Endometrium (tissue), 2 donors: ENCODE data around the gene BLOC1S6.
"Not testable (repeated sequence)": the region's sequence is repeated elsewhere in the genome, so short reads cannot be mapped to it uniquely, and the experiment has no call there.

Experiments used
- FAIRE-seq: peaks from 2 replicates; lab custom pipeline; 2012; peaks lifted over from hg19 to GRCh38; lab: Jason Lieb, UNC
- donor health status: control.
- donor health status: control.

Gene BLOC1S6

DNA sequence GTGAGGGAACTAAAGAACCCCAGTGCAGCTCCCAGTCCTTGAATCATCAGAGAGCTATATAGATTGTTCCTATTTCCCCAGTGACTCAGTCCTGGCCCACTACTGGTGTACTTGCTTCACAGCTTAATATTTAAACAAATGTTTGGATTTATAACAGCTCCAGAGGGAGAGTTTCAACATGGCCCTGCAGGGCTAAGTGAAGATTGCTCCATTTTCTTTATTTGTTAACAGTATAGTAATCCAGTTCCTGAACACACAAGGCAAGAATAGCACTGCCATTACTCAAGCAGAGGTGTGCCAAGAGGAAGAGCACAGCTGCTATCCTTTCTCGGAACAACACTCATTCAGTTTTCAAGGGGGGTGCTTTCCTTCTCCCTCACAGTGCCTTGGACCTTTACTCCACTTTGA is 54.2 kb downstream of the BLOC1S6 start:
- FAIRE-seq, result no peak

- no peak for FAIRE-seq
Observed at GRCh38 chr15:45641999-45642932, 55.1 kb downstream of the BLOC1S6 start.

DNA sequence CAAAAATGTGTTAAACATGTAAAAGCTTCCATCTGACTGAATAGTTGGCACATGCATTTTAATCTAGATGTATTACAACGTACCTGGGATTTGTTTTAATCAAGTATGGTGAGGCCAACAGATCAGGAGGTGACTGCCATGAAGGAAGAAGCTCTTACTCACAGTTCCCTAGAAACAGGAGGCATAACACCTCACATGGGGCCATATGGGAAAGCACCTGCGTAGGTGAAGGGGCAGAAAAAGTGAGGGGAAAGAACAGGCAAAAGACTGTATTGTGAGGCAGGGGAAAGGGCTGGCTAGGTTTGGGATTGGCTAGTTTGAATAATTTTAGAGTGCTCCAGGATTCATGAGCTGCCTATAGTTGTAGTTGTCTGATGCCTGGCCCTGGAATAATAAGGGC is 57.3 kb downstream of the BLOC1S6 start:
- FAIRE-seq, result no peak

GRCh38 chr15:45645026-45645980 is 58.1 kb downstream of the BLOC1S6 start:
- FAIRE-seq, result no peak

- FAIRE-seq, result no peak
Observed at GRCh38 chr15:45646220-45646619, 59.0 kb downstream of the BLOC1S6 start.

DNA sequence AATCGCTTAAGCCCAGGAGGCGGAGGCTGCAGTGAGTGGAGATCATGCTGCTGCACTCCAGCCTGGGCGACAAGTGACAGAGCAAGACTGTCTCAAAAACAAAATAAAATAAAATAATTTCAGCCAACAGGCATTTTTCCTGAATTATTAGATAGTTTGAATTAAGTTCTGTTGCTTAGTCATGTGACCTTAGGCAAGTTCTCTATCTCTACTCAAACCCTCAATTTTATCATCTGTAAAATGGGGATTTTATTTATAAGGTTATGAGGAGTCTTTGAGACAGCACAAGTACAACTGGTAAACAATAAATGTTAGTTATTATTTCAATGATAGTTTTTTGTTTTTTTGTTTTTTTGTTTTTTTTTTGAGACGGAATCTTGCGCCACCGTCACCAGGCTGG is 60.6 kb downstream of the BLOC1S6 start:
- no peak for FAIRE-seq

DNA sequence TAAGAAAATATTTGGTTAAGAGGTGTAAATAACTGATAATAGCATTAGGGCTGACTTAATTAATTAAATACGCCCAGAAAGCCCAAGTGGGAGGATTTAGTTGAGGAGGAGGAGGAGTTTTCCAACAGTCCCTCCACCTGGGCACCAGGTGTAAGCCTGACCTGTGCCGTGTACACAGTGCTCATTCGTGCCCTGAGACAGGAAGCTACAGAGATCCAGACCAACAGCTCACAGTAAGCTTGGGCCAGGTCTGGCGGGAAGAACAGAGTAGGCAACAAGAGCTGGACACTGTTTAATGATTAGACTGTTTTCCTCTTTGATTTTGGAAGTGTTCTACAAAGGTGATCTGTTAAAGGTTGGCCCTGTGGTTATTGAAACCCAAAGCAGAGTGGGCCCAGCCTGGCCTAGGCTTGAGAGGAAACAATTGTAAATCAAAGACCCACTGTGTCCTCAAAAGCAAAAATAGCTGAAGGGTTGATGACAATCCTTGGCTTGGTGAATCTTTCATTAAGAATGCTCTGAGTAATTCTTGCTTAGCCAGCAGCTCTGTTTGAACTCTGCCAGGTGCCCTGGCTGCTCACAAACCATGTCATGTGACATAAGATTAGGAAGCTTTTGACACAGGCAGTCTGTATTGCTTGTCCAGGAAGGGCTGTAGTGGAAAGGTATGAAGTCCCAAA is 61.5 kb downstream of the BLOC1S6 start:
- FAIRE-seq, result no peak

GRCh38 chr15:45650007-45650406 is 62.8 kb downstream of the BLOC1S6 start:
- not testable (repeated sequence) for FAIRE-seq

DNA sequence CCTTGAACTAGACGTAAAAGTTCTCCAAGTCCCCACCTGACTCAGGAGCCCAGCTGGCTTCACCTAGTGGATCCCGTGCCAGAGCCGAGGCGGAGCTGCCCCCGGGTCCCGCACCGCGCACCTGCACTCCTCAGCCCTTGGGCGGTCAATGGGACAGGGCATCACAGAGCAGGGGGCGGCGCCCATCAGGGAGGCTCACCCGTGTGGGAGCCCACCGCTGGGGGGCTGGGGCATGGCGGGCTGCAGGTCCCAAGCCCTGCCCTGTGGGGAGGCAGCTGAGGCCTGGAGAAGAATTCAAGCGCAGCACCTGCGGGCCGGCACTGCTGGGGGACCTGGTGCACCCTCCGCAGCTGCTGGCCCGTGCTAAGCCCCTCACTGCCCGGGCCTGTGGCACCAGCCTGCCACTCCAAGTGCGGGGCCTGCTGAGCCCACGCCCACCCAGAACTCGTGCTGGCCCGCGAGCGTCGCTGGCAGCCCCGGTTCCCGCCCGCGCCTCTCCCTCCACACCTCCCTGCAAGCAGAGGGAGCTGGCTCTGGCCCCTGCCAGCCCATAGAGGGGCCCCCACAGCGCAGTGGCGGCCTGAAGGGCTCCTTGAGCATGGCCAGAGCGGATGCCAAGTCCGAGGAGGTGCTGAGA is 63.8 kb downstream of the BLOC1S6 start:
- FAIRE-seq, result no peak

- no peak for FAIRE-seq
Observed at GRCh38 chr15:45653702-45654424, 66.7 kb downstream of the BLOC1S6 start.

DNA sequence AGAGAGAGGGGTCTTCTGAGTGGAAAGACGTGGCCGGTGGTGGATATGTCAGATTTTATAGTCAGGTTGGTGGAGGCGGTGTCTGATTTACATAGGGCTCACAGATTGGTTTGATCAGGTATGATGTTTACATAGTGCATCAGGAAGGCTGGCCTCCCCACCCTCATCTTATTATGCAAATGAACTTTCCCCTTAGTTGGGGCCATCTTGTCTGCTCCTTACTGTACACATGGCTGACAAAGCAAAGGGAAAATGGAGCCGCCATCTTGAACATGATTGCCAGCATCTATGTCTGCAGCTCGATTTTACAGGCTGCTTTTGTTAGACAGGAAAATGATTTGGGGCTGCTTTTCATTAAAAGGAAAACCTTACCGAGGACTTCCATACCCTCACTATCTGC is 67.6 kb downstream of the BLOC1S6 start:
- FAIRE-seq, result no peak

DNA sequence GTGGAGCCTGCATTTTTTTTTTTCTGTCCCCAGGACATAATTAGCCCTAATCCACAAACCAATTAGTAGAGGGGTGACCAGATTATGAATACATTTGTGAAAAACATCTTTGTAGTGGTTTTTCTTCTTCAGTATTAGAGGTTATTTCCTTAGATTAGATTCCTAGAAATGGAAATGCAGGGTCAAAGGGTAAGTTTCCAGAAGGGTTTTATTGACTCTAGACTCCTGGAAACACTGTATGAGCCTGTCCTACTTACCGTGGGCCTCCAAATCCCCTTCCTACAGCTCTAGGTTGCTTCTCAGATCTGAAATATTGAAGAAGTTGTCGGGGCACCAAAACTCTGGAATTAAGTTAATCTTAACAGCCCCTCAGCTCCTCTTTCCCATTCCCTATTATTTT is 70.1 kb downstream of the BLOC1S6 start:
- FAIRE-seq, result no peak

DNA sequence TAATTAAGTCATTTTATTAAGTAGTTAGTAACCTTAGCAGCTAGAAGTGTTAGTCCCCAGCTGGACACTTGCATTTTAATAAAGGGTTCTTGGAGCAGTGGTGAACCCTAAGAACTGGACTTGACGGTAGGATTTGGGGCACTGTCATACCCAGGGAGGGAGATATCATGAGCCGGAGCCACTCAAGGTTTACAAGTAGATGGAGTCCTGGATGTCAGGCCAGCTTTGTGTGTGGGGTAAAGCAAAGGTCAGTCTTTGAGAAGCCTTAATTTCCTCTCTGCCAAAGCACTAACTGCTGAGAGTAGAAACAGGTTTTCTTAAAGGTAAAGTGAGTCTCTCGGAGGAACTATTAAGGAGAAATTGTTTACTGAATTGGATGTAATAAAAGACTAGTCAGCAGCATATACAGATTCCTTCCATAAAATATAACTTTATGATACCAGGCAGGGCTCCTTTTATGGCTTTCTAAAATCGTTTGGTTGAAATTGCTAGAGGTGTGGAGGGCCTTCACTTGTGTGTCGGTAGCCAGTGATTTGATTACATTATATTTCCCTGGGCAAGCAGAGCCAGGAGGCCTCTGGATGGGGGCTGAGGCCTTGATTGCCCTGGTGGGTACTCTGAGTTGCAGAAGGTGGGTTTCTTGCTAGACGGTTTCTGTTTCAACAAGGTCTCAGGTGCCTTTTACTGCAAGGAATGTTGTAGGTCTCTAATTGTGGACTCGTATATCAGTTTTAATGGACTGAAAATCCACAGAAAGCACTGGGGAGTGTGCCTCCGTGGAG is 70.8 kb downstream of the BLOC1S6 start:
- FAIRE-seq, result no peak
